K562 (cell line): ENCODE data around the gene SLFNL1.

Experiments used
- BRF2 ChIP-seq: IDR thresholded peaks from 3 replicates; pipeline ENCODE4 v1.6.1; 2011; ENCODE audit warnings: borderline replicate concordance, mild to moderate bottlenecking; ENCODE audit not compliant: insufficient read length, insufficient read depth
- ETS1 ChIP-seq: conservative IDR thresholded peaks from 2 replicates; pipeline ENCODE4 v1.6.1; 2011; ENCODE audit warnings: low read depth, mild to moderate bottlenecking, low read length; ENCODE audit not compliant: control insufficient read depth
- ETV6 ChIP-seq, 3 experiments: fragments of 150-350 bp in 1 of 3; sonication (generic) in 1 of 3; formaldehyde crosslinking in 1 of 3; IDR thresholded peaks; 2 replicates each; pipeline versions ENCODE4 v1.6.1 to v1.8.0; 2014 to 2022; ENCODE audit warnings: borderline replicate concordance in 2 of 3, low read depth in 2 of 3, antibody characterized with exemption in 1 of 3, low read length in 1 of 3, mild to moderate bottlenecking in 1 of 3, missing genetic modification reagents in 1 of 3
- EZH2 ChIP-seq: IDR thresholded peaks from 2 replicates; pipeline ENCODE4 v1.6.1; 2012; ENCODE audit warnings: low read depth, mild to moderate bottlenecking, inconsistent platforms, low read length, borderline replicate concordance
- POLR2AphosphoS5 ChIP-seq: IDR thresholded peaks from 2 replicates; pipeline ENCODE4 v1.6.1; 2011; ENCODE audit warnings: mild to moderate bottlenecking, low read depth, low read length, moderate library complexity; ENCODE audit not compliant: control insufficient read depth, insufficient read depth
- SP1 ChIP-seq: sonication (generic); formaldehyde crosslinking; IDR thresholded peaks from 2 replicates; pipeline ENCODE4 v1.8.1; 2022; ENCODE audit warnings: mild to moderate bottlenecking, missing genetic modification reagents
- TEAD4 ChIP-seq, 2 experiments: sonication (generic) in 1 of 2; formaldehyde crosslinking in 1 of 2; IDR thresholded peaks; 2 replicates each; pipeline versions ENCODE4 v1.6.1 to v1.8.0; 2012 to 2022; ENCODE audit warnings: borderline replicate concordance in 1 of 2, inconsistent platforms in 1 of 2, low read length in 1 of 2, mild to moderate bottlenecking in 1 of 2, missing genetic modification reagents in 1 of 2
- ZNF274 ChIP-seq: IDR thresholded peaks from 2 replicates; pipeline ENCODE4 v1.6.1; 2011; ENCODE audit warnings: low read depth, mild to moderate bottlenecking, low read length, moderate library complexity, borderline replicate concordance
- TF ChIP-seq, protein P1 (sequence below): fragments of 200-800 bp; sonication (Bioruptor generic); IDR thresholded peaks from 2 replicates; pipeline ENCODE4 v1.6.1; 2016; ENCODE audit warnings: missing genetic modification characterization, missing compliant biosample characterization
- TF ChIP-seq, protein P2 (sequence below): IDR thresholded peaks from 2 replicates; pipeline ENCODE4 v1.6.1; 2016; ENCODE audit warnings: missing genetic modification characterization, missing compliant biosample characterization

GRCh38 chr1:41048540-41048939 is 27.0 kb upstream of the SLFNL1 start:
- TF ChIP-seq, protein P1, sequence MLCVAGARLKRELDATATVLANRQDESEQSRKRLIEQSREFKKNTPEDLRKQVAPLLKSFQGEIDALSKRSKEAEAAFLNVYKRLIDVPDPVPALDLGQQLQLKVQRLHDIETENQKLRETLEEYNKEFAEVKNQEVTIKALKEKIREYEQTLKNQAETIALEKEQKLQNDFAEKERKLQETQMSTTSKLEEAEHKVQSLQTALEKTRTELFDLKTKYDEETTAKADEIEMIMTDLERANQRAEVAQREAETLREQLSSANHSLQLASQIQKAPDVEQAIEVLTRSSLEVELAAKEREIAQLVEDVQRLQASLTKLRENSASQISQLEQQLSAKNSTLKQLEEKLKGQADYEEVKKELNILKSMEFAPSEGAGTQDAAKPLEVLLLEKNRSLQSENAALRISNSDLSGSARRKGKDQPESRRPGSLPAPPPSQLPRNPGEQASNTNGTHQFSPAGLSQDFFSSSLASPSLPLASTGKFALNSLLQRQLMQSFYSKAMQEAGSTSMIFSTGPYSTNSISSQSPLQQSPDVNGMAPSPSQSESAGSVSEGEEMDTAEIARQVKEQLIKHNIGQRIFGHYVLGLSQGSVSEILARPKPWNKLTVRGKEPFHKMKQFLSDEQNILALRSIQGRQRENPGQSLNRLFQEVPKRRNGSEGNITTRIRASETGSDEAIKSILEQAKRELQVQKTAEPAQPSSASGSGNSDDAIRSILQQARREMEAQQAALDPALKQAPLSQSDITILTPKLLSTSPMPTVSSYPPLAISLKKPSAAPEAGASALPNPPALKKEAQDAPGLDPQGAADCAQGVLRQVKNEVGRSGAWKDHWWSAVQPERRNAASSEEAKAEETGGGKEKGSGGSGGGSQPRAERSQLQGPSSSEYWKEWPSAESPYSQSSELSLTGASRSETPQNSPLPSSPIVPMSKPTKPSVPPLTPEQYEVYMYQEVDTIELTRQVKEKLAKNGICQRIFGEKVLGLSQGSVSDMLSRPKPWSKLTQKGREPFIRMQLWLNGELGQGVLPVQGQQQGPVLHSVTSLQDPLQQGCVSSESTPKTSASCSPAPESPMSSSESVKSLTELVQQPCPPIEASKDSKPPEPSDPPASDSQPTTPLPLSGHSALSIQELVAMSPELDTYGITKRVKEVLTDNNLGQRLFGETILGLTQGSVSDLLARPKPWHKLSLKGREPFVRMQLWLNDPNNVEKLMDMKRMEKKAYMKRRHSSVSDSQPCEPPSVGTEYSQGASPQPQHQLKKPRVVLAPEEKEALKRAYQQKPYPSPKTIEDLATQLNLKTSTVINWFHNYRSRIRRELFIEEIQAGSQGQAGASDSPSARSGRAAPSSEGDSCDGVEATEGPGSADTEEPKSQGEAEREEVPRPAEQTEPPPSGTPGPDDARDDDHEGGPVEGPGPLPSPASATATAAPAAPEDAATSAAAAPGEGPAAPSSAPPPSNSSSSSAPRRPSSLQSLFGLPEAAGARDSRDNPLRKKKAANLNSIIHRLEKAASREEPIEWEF (CRISPR knock-in tag): no peak
- TF ChIP-seq ETS1 (no peak), POLR2AphosphoS5 (no peak), ZNF274 (no peak), ETV6 (IDR thresholded peaks at IDR 0.05; ENCODE audit: borderline replicate concordance in 1 of 2, low read depth in 2 of 2, low read length in 1 of 2) (no peak), ETV6 (CRISPR knock-in tag; IDR thresholded peaks at IDR 0.05; ENCODE audit: borderline replicate concordance) (no peak), BRF2 (no peak), EZH2 (no peak), TEAD4 (IDR thresholded peaks at IDR 0.05; ENCODE audit: low read length) (peak; percentile 61), TEAD4 (CRISPR knock-in tag; IDR thresholded peaks at IDR 0.05; ENCODE audit: borderline replicate concordance) (no peak), SP1 (CRISPR knock-in tag) (no peak)
- TF ChIP-seq, protein P2, sequence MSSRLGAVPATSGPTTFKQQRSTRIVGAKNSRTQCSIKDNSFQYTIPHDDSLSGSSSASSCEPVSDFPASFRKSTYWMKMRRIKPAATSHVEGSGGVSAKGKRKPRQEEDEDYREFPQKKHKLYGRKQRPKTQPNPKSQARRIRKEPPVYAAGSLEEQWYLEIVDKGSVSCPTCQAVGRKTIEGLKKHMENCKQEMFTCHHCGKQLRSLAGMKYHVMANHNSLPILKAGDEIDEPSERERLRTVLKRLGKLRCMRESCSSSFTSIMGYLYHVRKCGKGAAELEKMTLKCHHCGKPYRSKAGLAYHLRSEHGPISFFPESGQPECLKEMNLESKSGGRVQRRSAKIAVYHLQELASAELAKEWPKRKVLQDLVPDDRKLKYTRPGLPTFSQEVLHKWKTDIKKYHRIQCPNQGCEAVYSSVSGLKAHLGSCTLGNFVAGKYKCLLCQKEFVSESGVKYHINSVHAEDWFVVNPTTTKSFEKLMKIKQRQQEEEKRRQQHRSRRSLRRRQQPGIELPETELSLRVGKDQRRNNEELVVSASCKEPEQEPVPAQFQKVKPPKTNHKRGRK (tag): no peak
